DOHH2 (cell line): ENCODE data around the gene MAJIN.

ENCODE experiments used
- H3F3A ChIP-seq: fragments of 200-600 bp; sonication (generic), shearing (Covaris generic); 2 replicates; pipeline ENCODE4 v1.6.0; 2016; ENCODE audit warnings: antibody characterized with exemption, mild to moderate bottlenecking; ENCODE audit not compliant: control insufficient read depth, insufficient read depth
- H3K27ac ChIP-seq: fragments of 200-600 bp; sonication (generic); 2 replicates; pipeline ENCODE4 v1.5.1; 2014; ENCODE audit warnings: low read depth, mild to moderate bottlenecking, low read length, moderate library complexity
- H3K27me3 ChIP-seq: fragments of 200-600 bp; sonication (generic); 2 replicates; pipeline ENCODE4 v1.6.1; 2014; ENCODE audit warnings: mild to moderate bottlenecking, low read length, mixed read lengths; ENCODE audit not compliant: control insufficient read depth
- H3K36me3 ChIP-seq: fragments of 200-600 bp; sonication (generic); 2 replicates; pipeline ENCODE4 v1.6.1; 2014; ENCODE audit warnings: mild to moderate bottlenecking, low read length, moderate library complexity, mixed read lengths; ENCODE audit not compliant: control insufficient read depth
- H3K4me1 ChIP-seq: fragments of 200-600 bp; sonication (generic); 2 replicates; pipeline ENCODE4 v1.6.1; 2014; ENCODE audit warnings: mild to moderate bottlenecking, low read length, mixed read lengths; ENCODE audit not compliant: control insufficient read depth
- H3K4me2 ChIP-seq: fragments of 200-600 bp; sonication (generic); 2 replicates; pipeline ENCODE4 v1.6.0; 2014; ENCODE audit warnings: mild to moderate bottlenecking, low read length, moderate library complexity
- H3K4me3 ChIP-seq: fragments of 200-600 bp; sonication (generic); 2 replicates; pipeline ENCODE4 v1.5.1; 2014; ENCODE audit warnings: mild to moderate bottlenecking, low read length, mixed read lengths
- H3K79me2 ChIP-seq: fragments of 200-600 bp; sonication (generic); 2 replicates; pipeline ENCODE4 v1.6.1; 2014; ENCODE audit warnings: mild to moderate bottlenecking, low read length, mixed read lengths; ENCODE audit not compliant: control insufficient read depth
- H3K9me2 ChIP-seq: fragments of 200-600 bp; sonication (generic); replicated peaks from 2 replicates; pipeline ENCODE4 v1.6.1; 2014; ENCODE audit warnings: mild to moderate bottlenecking, low read length, mixed read lengths; ENCODE audit not compliant: control insufficient read depth
- H3K9me3 ChIP-seq: fragments of 200-600 bp; sonication (generic); 2 replicates; pipeline ENCODE4 v1.6.1; 2014; ENCODE audit warnings: antibody characterized with exemption, low read length, mixed read lengths; ENCODE audit not compliant: control insufficient read depth, insufficient read depth
- H4K20me1 ChIP-seq: fragments of 200-600 bp; sonication (generic); 2 replicates; pipeline ENCODE4 v1.6.0; 2014; ENCODE audit warnings: low read depth, mild to moderate bottlenecking, antibody characterized with exemption, low read length, moderate library complexity; ENCODE audit not compliant: control insufficient read depth, insufficient read depth
- CTCF ChIP-seq: fragments of 200-600 bp; sonication (generic); IDR thresholded peaks from one replicate; pipeline ENCODE4 v1.5.1; 2014; ENCODE audit warnings: antibody characterized with exemption, mild to moderate bottlenecking, low read depth, low read length; ENCODE audit not compliant: poor library complexity, severe bottlenecking
- EZH2phosphoT487 ChIP-seq: fragments of 200-600 bp; sonication (generic); IDR thresholded peaks from 2 replicates; pipeline ENCODE4 v1.6.1; 2017; ENCODE audit warnings: borderline replicate concordance, mild to moderate bottlenecking, antibody characterized with exemption, low read length, moderate library complexity, mixed read lengths

Gene MAJIN

GRCh38 chr11:64999478-64999877 lies 27.6 kb upstream of the MAJIN start:
- no peak for TF ChIP-seq CTCF
- no peak for TF ChIP-seq EZH2phosphoT487
- H3K4me3 ChIP-seq, result no peak overlapping the region
- H3K4me1 ChIP-seq, result peaks cover 28% of the 10 kb centered on the region
- H3K9me3 ChIP-seq, result no peaks in the 10 kb centered on the region
- no peak overlapping the region for H3K4me2 ChIP-seq
- H3K27me3 ChIP-seq, result no peaks in the 10 kb centered on the region
- H3K9me2 ChIP-seq, result no peaks in the 10 kb centered on the region
- H3K36me3 ChIP-seq, result no peaks in the 10 kb centered on the region
- H3K27ac ChIP-seq, result no peak overlapping the region
- H3K79me2 ChIP-seq, result no peaks in the 10 kb centered on the region
- H4K20me1 ChIP-seq, result no peaks in the 10 kb centered on the region
- no peaks in the 10 kb centered on the region for H3F3A ChIP-seq

- Histone ChIP-seq H3F3A (no peaks in the 10 kb centered on the region), H3K27me3 (no peaks in the 10 kb centered on the region), H4K20me1 (no peaks in the 10 kb centered on the region), H3K9me2 (no peaks in the 10 kb centered on the region), H3K4me1 (peaks cover 28% of the 10 kb centered on the region), H3K4me2 (peak overlapping the region; percentile 23), H3K79me2 (no peaks in the 10 kb centered on the region), H3K4me3 (peak overlapping the region; percentile 1), H3K9me3 (no peaks in the 10 kb centered on the region), H3K36me3 (no peaks in the 10 kb centered on the region), H3K27ac (no peak overlapping the region)
- no peak for TF ChIP-seq CTCF
- no peak for TF ChIP-seq EZH2phosphoT487
Observed at GRCh38 chr11:64998690-64999431, 27.0 kb upstream of the MAJIN start.

GRCh38 chr11:64998141-64998540 lies 26.2 kb upstream of the MAJIN start:
- Histone ChIP-seq H3K79me2 (no peaks in the 10 kb centered on the region), H3K4me2 (peak overlapping the region; percentile 23), H3K9me2 (no peaks in the 10 kb centered on the region), H3K36me3 (no peaks in the 10 kb centered on the region), H3K4me3 (peak overlapping the region; percentile 1; the same call in 1 of the 2 replicates), H3F3A (no peaks in the 10 kb centered on the region), H3K9me3 (no peaks in the 10 kb centered on the region), H4K20me1 (no peaks in the 10 kb centered on the region), H3K27me3 (no peaks in the 10 kb centered on the region), H3K4me1 (peaks cover 28% of the 10 kb centered on the region), H3K27ac (no peak overlapping the region)
- TF ChIP-seq CTCF, result no peak
- TF ChIP-seq EZH2phosphoT487, result no peak
